Small intestine (tissue), 7 donors: ENCODE measurements around the gene FRMD1. TPM values are rescaled to one million over a fixed set of nuclear protein-coding genes. Genes with fewer than 3 reads are reported as not detected.

ENCODE experiments used
- DNase-seq, 2 donors: peaks; one replicate each; pipeline versions ENCODE4 v3.0.0 to v3.0.0-alpha.2; 2013
- FAIRE-seq: peaks from 2 replicates; lab custom pipeline; 2012; peaks lifted over from hg19 to GRCh38; lab: Jason Lieb, UNC
- H3K27ac ChIP-seq, 3 donors: one replicate each; pipeline ENCODE4 v1.5.1; 2013; ENCODE audit warnings: low read length in 2 of 3, mild to moderate bottlenecking in 2 of 3, control low read depth in 1 of 3, inconsistent platforms in 1 of 3, low read depth in 1 of 3, moderate library complexity in 1 of 3
- H3K27me3 ChIP-seq, 3 donors: one replicate each; pipeline ENCODE4 v1.6.1; 2013; ENCODE audit warnings: low read length in 3 of 3, inconsistent platforms in 1 of 3; ENCODE audit not compliant: control insufficient read depth in 3 of 3, insufficient read depth in 3 of 3
- H3K36me3 ChIP-seq, 3 donors: one replicate each; pipeline ENCODE4 v1.6.1; 2013; ENCODE audit warnings: low read length in 3 of 3, inconsistent platforms in 1 of 3, low read depth in 1 of 3, mild to moderate bottlenecking in 1 of 3, moderate library complexity in 1 of 3; ENCODE audit not compliant: control insufficient read depth in 3 of 3, insufficient read depth in 2 of 3
- H3K4me1 ChIP-seq, 3 donors: one replicate each; pipeline ENCODE4 v1.6.1; 2013; ENCODE audit warnings: low read length in 2 of 3, inconsistent platforms in 1 of 3, low read depth in 1 of 3, mild to moderate bottlenecking in 1 of 3, moderate library complexity in 1 of 3; ENCODE audit not compliant: control insufficient read depth in 3 of 3, insufficient read depth in 2 of 3
- H3K4me3 ChIP-seq, 3 donors: one replicate each; pipeline ENCODE4 v1.5.1; 2013; ENCODE audit warnings: low read length in 3 of 3, control low read depth in 1 of 3, inconsistent platforms in 1 of 3, low read depth in 1 of 3, mild to moderate bottlenecking in 1 of 3, moderate library complexity in 1 of 3
- H3K9me3 ChIP-seq, 2 donors: one replicate each; pipeline ENCODE4 v1.6.1; 2013; ENCODE audit warnings: low read depth in 1 of 2, low read length in 1 of 2; ENCODE audit not compliant: control insufficient read depth in 2 of 2, insufficient read depth in 1 of 2
- WGBS, 3 donors: extraction: QIAGEN DNeasy Blood & Tissue Kit; methylation state at CpG; one replicate each; pipeline ENCODE4 v1.1.7; 2013; 5-methylcytosine and 5-hydroxymethylcytosine counted together
- polyA plus RNA-seq, 4 donors: library from polyadenylated mRNA; stranded (reverse) in 3 of 4; unstranded in 1 of 4; fragments of 200-250 nt in 3 of 4; fragments of 120-200 nt in 1 of 4; gene quantifications; one replicate each; pipeline versions ENCODE4 v1.2.1 to v1.2.3, GENCODE V29; 2013
- donor health status: healthy with polysubstance abuse.
- donor health status: control.
- donor health status: control.
- donor health status: Bipolar disorder and iron deficiency.
- donor health status: healthy.

The FRMD1 gene
- polyA plus RNA-seq, 4 donors: 0.15 to 11.5 (median 1.3) TPM

DNA sequence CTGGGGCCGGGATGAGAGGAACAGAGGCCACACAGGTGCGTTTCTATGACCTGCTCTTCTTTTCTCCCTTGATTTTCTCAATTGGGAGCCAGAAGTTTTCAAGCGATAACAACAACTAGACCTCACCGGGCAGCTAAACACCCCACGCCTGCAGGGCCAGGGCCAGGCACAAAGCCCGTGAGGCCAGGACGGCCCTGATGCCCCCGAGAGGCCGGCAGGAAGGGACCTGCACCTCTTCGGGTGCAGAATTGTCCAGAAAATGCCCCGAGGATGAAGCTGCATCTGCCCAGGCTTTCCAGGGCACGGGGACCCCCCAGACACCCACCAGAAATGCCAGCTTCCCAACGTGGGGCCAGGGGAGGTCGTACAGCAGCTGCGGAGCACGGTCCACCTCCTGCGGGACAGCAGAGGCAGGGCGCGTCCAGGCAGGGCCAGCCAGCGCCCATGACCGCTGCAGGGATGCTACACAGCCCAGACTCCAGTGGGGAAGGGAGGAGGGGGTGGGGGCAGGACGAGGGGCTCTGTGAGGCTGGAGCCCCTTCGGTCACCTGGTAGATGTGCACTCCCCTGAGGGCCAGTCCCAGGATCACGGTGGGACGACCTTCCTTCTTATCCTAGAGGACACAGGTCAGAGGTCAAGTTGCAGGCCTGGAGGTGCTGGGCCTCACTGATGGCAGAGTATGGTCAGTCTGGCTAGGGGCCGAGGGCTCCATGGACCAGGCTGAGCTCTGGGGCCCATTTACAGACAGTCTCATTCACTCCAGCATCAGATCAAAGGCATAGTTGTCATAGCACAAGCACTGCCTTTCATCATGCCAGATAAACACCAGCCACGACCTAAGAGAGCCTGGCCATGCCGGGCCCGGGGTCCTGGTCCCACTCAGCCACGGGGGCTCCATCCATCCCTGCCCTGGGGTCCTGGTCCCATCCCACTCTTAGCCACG is 16.4 kb downstream of the FRMD1 start:
- H3K36me3 ChIP-seq: no peaks in the 10 kb centered on the region
- 73 to 88% (median 77%) methylated on average over 31 of the region's 31 CpGs for WGBS, 3 donors
- H3K27me3 ChIP-seq: no peaks in the 10 kb centered on the region

DNA sequence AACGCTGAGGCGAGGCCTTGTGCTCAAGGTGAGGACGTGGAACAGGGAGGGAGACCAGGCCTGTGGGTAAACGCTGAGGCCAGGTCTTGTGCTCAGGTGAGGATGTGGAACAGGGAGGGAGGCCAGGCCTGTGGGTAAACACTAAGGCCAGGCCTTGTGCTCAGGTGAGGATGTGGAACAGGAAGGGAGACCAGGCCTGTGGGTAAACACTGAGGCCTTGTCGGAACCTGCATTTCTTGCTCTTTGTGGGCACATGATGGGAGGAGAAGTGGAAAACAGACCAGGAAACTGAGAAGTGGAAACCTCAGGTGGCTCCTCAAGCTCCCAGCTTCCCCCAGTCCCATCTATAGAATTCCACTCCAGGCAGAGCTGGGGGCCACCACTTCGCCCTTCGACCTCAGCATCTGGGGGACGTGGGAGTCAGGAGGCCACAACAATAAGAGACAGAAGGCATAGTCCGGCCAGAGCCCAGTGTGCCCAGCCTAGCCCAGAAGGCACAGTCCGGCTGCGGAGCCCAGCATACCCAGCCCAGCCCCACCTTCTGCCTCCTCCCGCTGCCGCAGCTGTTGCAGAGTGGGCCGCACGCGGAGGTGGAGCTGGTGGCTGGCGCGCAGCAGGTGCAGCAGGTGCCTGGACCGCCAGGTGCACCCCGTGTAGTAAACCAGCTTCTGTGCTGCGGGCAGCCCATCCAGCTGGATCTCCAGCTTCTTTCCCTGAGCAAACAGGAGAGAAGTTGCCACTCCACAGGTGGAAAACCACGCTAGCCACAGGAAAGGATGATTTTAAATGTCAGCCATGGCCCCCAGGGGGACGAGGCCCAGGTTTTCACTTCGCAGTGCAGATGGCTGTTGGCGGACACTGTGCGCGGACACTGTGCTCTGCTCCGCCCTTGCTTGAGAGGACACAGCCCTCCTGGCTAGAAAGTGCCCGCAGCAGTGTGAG is 17.5 kb downstream of the FRMD1 start:
- FAIRE-seq (no peak), DNase-seq (peak; percentile 37 to 50)
- H3K4me1 ChIP-seq: no peaks in the 10 kb centered on the region
- no peak overlapping the region for H3K4me3 ChIP-seq
- H3K27ac ChIP-seq: no peak overlapping the region
- 33 to 78% (median 59%) methylated on average over 29 of the region's 29 CpGs for WGBS, 3 donors
- H3K36me3 ChIP-seq: no peaks in the 10 kb centered on the region
- no peaks in the 10 kb centered on the region for H3K9me3 ChIP-seq
- no peaks in the 10 kb centered on the region for H3K27me3 ChIP-seq

More for the DNA sequence above, 16.4 kb downstream of the FRMD1 start:
- Histone ChIP-seq H3K9me3 (no peaks in the 10 kb centered on the region), H3K4me1 (no peaks in the 10 kb centered on the region), H3K4me3 (no peak overlapping the region), H3K27ac (no peak overlapping the region)
- FAIRE-seq: no peak
- DNase-seq: no peak

DNA sequence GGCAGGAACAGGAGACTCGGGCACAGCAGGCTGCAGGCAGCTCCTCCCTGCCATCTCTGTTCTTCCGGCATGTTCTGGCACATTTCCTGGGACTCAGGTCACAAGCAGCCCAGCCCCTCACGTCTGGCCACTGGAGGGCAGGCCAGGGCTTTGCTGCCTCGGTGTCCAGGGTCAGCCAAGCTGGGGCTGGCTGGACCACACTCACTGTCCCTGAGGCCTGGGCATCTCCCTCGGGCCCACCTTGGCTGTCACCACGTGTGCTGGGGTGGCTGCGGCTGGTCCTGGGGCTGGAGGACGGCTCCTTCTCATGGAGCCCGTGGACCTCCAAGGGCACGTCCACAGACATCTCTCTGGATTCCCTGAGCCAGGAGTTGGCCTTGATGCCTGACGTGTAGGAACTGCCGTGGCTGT is 18.5 kb downstream of the FRMD1 start:
- DNase-seq: peak; percentile 60 to 62

DNA sequence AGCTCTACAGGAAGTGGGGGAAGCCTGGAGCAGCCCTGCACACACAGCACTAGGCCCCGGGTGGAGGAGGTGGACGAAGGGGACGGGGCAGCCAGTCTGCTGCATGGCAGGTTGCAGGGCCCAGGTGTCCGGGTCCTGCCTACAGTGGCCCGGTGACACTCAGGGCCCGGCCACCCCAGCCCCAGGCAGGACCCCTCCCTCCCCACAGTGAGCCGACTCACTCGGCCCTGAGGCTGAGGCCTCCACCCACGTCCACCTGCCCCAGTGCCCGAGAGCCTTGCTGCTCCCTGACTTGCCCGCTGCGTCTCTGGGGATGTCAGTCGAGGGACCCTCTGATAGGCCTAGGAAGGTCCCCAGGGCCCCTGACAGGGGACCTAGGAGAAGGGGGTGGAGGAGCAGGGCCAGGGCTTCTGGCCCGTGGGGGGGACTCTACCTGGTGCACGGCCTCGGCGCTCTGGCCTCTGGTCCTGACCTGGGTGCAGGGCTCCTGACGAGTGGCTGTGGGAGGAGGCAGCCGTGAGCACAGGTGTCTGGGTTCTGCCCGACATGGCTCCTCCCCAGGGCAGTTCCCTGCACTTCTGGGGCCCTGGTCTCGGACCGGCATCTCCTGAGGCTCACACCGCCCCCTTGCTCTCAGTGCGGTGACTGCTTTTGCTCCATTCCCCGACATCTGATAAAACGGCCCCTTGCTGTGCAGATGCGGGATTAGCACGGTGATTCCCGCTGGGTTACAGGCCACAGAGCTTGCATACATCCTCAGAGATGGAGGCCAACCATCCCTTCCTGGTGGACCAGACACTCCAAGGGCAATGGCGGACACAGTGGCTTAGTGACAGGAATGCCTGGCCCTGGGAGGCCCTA is 20.1 kb downstream of the FRMD1 start:
- Histone ChIP-seq H3K4me3 (no peak overlapping the region), H3K9me3 (no peaks in the 10 kb centered on the region), H3K27me3 (no peaks in the 10 kb centered on the region), H3K27ac (no peak overlapping the region), H3K36me3 (no peaks in the 10 kb centered on the region), H3K4me1 (no peaks in the 10 kb centered on the region)
- WGBS, 3 donors: 86 to 91% (median 89%) methylated on average over 27 to 30 of the region's 30 CpGs
- FAIRE-seq (no peak), DNase-seq (no peak)

More for the DNA sequence above, 18.5 kb downstream of the FRMD1 start:
- no peak overlapping the region for H3K4me3 ChIP-seq
- FAIRE-seq: no peak
- H3K27ac ChIP-seq: no peak overlapping the region
- H3K36me3 ChIP-seq: no peaks in the 10 kb centered on the region
- no peaks in the 10 kb centered on the region for H3K4me1 ChIP-seq
- no peaks in the 10 kb centered on the region for H3K27me3 ChIP-seq
- no peaks in the 10 kb centered on the region for H3K9me3 ChIP-seq
- WGBS, 3 donors: 54 to 60% (median 57%) methylated on average over 12 of the region's 12 CpGs

DNA sequence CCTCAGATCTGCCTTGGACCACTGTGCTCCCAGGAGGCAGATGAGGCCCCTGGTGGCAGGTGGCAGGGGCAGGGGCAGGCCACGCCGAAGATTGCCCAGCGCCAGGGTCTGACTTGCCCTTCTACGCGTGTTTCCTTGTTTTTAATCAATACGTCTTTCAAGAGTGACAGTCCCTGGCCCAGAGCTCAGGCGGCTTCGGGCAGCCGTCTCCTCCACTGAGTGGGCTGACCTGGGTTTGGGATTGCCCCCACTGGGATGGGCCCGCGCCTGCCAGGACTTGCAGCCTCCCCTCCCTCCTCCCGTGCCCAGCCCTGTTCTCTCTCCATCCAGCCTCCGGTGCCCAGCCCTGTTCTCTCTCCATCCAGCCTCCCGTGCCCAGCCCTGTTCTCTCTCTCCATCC is 21.2 kb downstream of the FRMD1 start:
- Histone ChIP-seq H3K4me3 (no peak overlapping the region), H3K27me3 (no peaks in the 10 kb centered on the region), H3K36me3 (no peaks in the 10 kb centered on the region), H3K9me3 (no peaks in the 10 kb centered on the region), H3K27ac (no peak overlapping the region), H3K4me1 (no peaks in the 10 kb centered on the region)
- WGBS, 3 donors: 82 to 93% (median 89%) methylated on average over 13 to 14 of the region's 14 CpGs
- DNase-seq: no peak
- no peak for FAIRE-seq

DNA sequence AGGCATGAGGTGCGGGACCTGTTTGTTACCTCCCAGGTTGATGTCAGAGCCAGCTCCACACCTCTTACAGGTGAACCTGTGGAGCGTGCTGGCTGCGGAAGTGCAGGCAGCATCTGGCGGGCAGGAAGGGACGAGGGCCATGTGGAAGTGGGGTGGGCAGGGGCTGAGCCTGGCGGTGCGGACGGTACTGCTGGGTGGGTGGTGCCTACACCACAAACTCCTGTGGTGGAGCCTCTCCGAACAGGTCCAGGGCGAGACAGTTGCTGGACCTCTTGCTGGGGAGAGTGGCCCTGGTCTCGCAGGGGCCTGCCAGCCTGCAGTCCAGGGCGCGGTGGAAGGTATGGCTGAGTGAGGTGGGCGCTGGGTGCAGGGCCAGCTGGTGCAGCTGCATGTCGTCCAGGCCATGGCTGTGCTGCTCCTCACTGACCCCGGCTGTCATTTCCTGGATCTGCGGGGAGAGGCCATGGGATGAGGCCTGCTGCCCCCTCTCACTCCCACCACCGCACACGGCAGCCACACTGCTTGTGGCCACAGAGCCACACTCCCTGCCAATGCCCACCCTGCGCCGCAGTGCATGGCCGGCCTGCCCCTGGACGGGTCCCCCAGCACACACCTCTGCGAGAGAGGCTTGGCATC is 22.0 kb downstream of the FRMD1 start:
- no peak overlapping the region for H3K4me3 ChIP-seq
- H3K9me3 ChIP-seq: no peaks in the 10 kb centered on the region
- no peaks in the 10 kb centered on the region for H3K36me3 ChIP-seq
- H3K4me1 ChIP-seq: no peaks in the 10 kb centered on the region
- no peak overlapping the region for H3K27ac ChIP-seq
- FAIRE-seq (no peak), DNase-seq (no peak)
- H3K27me3 ChIP-seq: no peaks in the 10 kb centered on the region
- WGBS, 3 donors: 84 to 94% (median 86%) methylated on average over 24 of the region's 24 CpGs

DNA sequence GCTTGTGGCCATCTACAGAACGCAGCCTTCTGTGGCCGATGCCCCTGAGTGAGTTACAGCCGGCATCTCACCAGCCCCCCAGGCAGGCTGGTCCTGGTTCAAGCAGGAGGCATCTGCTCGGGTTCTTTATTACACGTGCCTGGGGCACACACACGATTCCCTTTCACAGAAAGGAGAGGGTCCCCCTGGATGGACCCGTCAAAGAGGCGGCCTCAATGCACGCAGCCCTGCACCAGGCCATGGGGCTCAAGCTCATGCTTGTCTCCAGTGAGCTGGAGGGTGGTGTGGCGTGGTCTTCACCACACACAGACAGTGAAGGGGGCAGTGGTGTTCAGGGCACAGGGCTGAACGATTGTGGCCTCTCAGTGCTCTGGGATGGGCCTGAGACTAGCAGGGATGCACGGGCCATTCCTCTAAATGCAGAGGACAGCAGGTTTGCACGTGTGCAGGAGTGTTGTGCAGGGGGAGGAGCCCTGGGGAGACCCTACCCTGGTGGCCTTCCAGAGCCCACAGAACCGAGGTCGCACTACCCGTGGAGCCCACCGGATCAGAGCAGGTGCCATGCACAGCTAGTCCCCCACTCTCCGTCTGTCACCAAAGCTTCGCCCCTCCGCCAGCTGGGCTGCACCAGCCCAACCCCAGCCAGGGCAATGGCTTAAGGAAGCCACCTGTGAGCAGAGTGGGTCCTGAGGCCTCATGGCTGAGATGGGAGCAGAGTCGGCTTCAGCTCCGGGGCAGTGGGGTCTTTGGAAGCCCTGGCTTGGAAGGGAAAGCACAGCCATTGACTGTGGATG is 23.1 kb downstream of the FRMD1 start:
- H3K27me3 ChIP-seq: no peaks in the 10 kb centered on the region
- H3K27ac ChIP-seq: no peak overlapping the region
- no peaks in the 10 kb centered on the region for H3K4me1 ChIP-seq
- no peak for DNase-seq
- no peak overlapping the region for H3K4me3 ChIP-seq
- 85 to 89% (median 88%) methylated on average over 22 of the region's 22 CpGs for WGBS, 3 donors
- no peaks in the 10 kb centered on the region for H3K9me3 ChIP-seq
- no peak for FAIRE-seq
- H3K36me3 ChIP-seq: no peaks in the 10 kb centered on the region
